Measurements from ENCODE around the gene LAG3.

DNA sequence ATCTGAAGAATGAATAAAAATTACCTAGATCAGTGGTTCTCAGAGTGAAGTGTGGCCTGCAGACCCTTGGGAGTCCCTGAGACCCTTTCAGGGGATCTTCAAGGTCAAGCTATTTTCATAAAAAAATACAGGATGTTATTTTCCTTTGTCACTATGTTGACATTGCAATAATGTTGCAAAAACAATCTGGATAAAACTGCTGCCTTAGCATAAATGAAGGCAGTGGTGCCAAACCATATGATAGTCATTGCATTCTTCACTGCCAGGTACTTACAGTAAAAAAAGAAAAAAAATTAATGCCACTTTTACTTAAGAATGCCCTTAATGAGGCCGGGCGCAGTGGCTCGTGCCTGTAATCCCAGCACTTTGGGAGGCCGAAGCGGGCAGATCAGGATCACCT lies 15.0 kb downstream of the LAG3 start:
- TF ChIP-seq, protein P1, sequence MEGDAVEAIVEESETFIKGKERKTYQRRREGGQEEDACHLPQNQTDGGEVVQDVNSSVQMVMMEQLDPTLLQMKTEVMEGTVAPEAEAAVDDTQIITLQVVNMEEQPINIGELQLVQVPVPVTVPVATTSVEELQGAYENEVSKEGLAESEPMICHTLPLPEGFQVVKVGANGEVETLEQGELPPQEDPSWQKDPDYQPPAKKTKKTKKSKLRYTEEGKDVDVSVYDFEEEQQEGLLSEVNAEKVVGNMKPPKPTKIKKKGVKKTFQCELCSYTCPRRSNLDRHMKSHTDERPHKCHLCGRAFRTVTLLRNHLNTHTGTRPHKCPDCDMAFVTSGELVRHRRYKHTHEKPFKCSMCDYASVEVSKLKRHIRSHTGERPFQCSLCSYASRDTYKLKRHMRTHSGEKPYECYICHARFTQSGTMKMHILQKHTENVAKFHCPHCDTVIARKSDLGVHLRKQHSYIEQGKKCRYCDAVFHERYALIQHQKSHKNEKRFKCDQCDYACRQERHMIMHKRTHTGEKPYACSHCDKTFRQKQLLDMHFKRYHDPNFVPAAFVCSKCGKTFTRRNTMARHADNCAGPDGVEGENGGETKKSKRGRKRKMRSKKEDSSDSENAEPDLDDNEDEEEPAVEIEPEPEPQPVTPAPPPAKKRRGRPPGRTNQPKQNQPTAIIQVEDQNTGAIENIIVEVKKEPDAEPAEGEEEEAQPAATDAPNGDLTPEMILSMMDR (conservative IDR thresholded peaks at IDR 0.05; ENCODE audit: low read depth in 2 of 2) = no peak
- TF ChIP-seq POLR2AphosphoS5 (IDR thresholded peaks at IDR 0.05; ENCODE audit: low read depth) (no peak), EZH2phosphoT487 (IDR thresholded peaks at IDR 0.05; ENCODE audit: unreplicated experiment) (no peak), EZH2 (IDR thresholded peaks at IDR 0.05; ENCODE audit: low read depth, unreplicated experiment) (no peak), CREB1 (CRISPR knock-in tag; IDR thresholded peaks at IDR 0.05; ENCODE audit: low read depth) (no peak), REST (IDR thresholded peaks at IDR 0.05; ENCODE audit: unreplicated experiment) (no peak), ZNF331 (CRISPR knock-in tag; IDR thresholded peaks at IDR 0.05; ENCODE audit: low read depth) (no peak)
- TF ChIP-seq, protein P2, sequence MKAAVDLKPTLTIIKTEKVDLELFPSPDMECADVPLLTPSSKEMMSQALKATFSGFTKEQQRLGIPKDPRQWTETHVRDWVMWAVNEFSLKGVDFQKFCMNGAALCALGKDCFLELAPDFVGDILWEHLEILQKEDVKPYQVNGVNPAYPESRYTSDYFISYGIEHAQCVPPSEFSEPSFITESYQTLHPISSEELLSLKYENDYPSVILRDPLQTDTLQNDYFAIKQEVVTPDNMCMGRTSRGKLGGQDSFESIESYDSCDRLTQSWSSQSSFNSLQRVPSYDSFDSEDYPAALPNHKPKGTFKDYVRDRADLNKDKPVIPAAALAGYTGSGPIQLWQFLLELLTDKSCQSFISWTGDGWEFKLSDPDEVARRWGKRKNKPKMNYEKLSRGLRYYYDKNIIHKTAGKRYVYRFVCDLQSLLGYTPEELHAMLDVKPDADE (IDR thresholded peaks at IDR 0.05) = no peak
